NCI-H2081 treated with DMSO at 0.1 percent for 48 hours (cell line): ENCODE data around the gene F12.

ENCODE experiments used
- DNase-seq: peaks from one replicate; lab custom pipeline; 2025; lab: John Stamatoyannopoulos, UW

Gene F12

DNA sequence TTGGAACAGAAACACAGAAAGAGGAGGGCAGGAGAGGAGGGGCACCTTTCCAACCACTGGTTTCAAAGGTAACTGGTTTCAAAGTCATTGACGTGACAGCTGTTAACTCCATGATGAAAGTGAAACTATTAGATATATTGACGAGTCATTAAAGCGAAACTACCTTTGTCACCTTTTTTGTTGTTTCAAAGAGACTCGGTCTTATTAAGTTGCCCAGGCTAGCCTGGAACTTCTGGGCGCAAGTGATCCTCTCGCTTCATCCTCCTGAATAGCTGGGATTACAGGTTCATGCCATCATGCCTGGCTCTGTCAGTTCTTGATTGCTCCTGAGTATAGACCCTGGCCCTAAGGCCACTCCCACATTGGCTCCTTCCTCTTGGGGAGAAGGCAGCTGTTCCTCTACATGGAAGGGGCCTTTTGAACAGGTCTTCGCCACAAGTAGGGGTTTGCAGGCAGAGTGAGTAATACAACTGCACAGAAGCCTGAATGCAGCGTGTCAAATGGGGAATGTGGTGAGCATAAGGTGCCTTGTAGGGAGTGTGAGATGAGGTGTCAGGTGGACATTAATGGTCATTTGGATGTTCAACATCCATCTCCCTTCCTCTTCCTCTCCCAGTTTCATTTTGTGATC lies 3.4 kb upstream of the F12 start:
- DNase-seq: no peak

DNA sequence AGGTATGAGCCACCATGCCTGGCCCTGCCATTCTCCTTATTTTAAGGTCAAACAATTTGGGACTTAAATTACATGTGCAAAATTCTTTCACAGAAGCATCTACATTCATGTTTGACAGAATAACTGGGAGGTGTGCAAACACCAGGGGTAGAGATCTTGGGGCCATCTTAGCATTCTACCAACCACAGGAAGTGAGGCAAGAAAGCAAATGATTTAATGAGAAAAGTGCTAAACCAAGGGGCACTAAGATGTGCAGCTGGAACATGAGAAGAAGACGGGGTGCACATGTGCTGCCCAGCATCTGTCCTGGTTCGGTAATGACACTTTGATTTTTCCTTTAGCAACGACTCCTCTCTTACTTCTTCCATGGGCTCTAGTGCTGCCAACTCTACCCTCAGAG lies 1.2 kb upstream of the F12 start:
- no peak for DNase-seq

DNA sequence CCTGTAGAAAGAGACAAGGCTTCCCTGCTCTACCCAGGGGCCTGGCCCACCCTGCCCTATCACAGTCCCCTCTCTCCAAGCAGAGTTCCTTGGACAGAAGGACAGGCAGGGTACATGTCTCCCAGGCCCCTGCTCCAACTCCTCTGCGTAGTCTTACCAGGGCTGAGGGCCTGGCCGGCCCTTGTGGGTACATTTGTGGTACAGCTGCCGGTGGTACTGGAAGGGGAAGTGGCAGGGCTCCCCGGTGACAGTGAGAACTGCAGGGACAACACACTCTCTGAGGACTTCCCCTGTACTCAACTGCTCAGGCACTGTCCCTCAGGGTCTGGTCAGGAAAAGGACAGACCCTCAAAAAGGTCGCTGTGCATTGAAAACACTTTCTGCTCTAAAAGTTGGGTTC lies 3.6 kb downstream of the F12 start:
- no peak for DNase-seq

DNA sequence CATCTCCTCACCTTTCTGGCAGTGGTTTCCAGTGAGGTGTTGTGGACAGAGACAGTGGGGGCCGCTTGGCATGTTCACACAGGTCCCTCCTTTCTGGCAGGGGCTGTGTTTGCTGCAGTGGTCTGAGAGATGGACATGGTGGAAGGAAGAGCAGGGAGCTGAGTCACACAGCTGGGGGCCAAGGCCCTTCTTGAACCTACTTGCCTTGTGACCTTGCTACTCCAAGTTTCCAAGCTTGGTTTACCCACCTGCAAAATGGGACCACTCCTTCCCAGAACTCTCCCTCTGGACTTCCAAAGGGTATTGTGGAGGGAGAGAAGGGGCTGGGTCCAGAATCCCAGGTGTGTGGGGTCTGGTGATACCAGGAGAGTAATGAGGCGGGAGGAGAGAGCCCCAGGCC lies 4.1 kb downstream of the F12 start:
- DNase-seq: no peak

DNA sequence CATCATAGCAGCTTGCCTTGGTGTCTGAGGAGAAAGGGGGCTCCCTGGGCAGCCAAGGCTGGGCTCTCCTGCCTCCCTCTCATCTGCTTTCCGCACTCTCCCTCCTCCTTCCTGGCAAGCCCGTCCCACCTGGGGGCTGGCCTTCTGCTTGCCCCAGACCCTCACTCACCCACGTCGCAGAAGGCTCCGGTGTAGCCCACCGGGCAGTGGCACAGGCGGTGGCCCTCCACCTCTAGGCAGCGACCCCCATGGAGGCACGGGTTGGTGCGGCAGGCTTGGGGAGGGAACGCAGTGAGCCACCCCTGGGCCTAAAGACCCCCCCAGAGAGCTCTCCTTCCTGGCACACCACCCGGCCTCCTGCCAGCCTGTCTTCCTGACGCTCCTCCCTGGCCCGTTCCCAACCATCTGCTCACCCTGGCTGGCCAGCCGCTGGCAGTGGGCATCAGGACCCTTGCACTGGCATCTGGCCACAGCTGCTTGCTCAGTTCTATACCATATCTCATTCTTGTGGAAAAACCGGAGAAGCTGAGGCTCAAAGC lies 4.7 kb downstream of the F12 start:
- DNase-seq: no peak

DNA sequence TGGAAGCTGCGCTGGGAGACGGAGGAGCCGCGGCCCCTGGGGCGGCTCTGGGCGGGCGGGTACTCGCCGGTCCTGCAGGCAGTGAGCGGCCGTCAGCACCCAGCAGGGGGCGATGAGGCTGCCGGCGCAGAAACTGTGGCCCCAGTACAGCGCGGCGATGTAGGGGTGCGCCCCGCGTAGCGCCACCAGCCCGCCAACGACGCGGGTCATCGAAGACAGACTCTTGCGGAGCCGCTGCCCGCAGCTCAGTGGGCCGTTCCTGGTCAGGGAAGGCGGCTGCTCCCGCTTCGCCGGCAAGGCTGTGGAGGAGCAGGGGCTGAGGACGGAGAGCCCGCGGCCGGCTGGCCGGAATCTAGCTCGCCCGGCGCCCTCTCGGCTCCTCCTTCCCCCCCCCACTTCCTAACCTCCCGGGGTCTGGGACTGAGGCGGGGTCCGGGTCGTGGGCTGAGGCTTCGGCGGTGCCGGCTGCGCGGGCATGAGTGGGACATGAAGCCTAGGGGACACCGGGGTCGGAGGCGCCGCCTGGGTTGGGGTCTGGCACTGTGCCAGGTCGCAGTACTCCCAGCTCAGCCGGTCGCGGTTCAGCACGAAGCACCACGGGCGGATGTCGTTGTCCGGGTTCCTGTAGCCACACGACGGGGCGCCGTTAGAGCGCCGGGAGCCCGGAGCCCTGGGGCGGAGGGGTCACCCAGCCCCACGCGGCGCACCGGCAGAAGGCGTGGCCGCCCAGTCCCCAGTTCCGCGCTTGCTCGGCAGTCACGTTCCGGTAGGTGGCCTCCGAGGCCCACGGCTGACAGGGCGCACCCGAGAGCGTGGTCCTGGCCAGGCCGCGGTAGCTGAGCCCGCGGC lies 5.3 kb downstream of the F12 start:
- peak; percentile 36 for DNase-seq

DNA sequence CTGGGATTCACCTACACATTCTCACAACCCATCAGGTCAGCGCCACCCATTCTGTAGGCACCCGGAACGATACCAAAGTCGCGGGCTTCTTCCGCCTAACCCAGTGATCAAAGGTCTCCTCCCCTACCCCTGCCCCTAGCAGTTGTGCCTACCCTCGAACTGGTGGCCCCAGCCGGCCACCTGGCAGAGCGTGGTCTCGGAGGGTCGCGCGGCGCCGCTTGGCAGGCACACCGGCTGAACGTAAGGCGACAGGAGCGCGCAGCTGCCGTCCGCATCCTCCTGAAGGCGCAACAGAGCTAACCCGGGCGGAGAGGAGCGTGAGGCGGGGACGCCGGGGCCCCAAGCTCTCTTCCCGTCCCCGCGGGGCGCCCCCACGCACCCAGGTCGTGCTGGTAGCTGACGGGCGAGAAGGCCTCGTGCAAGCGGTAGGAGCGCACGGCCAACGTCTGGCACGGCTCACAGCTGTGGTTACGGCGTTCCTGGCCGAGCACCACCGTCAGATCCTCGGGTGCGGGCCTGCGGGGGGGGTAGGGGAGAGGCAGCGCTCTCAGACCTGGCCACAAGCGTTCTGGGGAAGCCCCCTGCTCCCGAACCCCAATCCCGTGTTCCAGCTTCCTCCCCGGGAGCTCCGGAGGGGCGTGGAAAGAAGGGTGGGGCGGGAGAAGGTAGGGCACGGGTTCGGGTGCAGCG lies 6.1 kb downstream of the F12 start:
- DNase-seq: no peak

DNA sequence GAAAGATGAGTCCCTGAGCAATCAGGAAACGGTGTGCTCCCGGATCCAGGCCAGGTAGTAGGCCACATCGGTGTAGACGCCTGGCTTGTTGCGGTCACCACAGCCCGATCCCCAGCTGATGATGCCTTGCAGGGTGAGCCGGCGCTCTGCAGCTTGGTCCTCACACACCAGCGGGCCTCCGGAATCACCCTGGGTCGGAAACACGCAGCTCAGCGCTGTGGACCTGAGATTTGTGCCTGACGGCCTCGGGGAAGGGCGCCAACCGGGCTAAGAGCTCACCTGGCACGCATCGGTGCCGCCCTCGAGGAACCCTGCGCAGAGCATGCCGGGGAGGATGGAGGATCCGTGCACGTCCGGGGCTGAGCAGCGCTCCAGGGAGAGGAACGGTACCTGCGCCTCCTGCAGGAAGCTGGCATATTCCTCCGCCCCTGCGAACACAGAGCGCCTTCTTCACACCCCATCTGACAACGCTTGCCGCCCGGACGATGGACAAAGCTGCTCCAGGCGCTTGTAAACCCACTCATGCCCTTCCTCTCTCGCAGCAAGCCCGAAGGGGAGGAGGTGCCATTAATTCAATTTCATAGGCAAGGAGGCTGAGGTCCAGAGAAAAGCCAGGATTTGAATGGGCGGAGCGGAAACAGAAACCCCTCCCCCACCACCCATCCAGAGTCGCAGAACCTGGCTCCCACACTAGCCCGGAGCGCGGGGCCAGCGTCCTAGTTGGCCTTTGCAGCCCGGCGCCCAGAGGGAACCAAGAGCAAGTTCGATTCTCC lies 6.9 kb downstream of the F12 start:
- DNase-seq: peak; percentile 76

DNA sequence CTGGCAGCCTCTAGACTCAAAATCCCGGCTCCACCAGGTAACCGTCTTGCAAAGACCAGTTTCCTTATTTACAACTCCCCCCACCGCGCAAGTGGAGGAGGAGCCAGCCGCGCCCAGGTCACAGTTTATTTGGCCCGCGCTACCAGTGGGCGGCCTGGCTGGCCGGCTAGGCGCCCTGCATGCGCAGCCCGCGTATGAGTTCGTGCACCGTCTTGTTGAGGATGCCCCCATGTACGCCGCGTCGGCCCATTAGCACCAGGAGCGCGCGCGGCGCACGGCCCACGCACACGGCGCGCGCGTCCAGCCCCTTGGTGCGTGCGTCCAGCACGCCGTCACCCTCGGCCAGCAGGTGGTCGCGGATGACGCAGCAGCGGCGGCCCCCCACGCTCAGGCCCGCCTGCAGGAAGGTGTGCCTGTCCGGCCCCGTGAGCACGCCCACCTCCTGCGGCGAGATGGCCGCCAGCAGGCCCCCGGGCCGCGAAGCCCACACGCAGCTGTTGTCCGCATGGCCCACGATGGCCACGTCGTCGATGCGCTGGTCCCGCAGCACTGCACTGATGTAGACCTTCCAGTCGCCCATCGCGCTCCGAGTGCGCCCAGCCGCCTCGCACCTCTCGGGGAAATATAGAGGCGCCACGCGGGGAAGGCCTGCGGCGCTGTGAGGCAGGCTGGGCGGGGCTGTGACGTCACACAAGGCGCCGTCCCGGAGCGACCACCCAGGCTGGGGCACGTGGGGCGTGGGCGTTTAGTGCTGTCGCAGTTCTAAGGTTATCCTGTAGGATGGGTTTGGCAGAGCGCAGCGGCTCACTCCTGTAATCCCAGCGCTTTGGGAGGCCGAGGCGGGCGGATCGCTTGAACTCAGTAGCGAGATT lies 9.1 kb downstream of the F12 start, which contains the start of gene PFN3:
Gene PFN3 (minus strand): TSS at position 665 of the 872 bp plus-strand sequence. CDS start 85 bp downstream, at position 580.
- DNase-seq: no peak

DNA sequence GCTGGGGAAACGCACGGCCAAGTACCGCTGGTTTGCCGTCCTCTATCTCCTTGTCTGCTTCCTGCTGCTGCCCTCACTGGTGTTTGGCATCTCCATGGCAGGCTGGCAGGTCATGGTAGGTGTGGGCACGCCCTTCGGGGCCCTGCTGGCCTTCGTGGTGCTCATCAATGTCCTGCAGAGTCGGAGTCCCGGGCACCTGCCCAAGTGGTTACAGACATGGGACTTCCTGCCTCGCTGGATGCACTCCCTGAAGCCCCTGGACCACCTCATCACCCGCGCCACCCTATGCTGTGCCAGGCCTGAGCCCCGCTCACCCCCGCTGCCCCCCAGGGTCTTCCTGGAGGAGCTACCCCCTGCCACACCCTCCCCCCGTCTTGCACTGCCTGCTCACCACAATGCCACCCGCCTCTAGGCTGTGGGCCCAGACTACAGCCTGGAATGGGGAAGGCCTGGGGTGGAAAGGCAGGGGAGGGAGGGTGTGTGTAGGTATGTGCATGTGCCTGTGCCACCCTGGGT lies 11.4 kb downstream of the F12 start:
- DNase-seq: no peak

DNA sequence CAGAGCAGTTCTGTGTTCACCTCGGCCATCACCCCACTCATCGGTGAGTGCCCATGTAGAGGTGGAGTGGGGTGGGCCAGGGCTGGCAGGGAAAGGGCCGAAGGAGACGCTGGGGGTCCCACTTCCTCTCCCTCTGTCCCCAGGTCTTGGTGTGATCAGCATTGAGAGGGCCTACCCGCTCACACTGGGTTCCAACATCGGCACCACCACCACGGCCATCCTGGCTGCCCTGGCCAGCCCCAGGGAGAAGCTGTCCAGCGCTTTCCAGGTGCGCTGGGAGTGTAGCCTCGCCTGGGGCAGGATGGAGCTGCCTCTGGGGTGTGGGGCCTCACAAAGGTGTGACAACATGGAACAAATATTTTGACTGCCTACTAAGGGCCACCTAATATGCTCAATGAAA lies 12.6 kb downstream of the F12 start:
- no peak for DNase-seq

DNA sequence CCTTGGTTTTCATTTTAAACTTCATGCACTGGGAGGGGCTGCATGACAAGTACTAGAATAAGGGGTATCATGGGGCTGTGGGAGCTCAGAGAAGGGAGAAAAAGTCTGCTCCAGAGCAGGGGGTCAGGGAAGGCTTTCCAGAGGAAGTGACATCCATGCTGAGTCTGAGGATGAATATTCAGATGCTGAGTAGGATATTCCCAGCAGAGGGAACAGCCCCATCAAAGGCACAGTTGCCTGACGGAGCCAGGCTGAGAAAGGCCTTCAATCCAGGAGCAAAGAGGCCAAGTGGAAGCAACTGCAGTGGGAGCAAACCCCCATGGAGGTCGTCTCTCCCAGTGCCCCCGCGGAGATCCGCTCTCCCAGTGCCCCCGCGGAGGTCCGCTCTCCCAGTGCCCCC lies 13.3 kb downstream of the F12 start:
- DNase-seq: no peak

DNA sequence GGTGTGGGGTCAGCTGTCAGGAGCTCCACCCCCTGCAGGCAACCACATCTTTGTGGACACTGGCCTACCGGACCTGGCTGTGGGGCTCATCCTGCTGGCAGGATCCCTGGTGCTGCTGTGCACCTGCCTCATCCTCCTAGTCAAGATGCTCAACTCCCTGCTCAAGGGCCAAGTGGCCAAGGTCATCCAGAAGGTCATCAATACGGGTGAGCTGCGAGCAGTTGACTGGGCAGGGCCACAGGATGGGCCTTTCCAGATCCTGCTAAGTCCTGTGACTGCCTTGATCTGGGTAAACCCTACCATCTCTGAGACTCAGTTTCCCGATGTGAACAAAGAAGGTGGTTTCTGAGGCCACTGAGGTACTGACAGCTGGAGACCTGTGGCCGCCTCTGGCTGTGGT lies 15.4 kb downstream of the F12 start:
- no peak for DNase-seq

DNA sequence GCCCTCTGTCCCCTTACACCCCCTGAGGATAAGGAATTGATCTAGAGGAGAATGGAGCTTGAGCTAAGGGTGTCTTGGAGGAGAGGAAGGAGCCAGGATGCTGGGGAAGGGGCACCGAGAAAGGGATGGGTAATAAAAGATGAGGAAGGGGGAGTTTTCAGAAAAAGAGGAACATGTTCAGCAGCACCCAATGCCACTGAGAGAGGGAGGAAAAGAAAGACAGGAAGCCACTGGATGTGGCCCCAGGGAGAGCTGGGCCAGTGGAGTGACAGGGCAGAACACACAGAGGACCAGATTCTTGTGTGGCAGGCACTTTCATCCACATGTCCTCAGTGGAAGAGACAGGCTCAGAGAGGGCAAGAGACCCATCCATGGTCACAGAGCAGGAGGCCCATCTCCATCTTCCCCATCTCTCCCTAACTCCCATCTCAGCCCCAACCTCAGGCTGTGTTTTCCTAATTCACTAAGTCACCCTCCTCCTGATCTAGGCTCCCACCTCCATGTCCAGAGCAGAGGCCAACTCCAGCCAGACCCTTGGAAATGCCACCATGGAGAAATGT lies 16.1 kb downstream of the F12 start:
- no peak for DNase-seq

DNA sequence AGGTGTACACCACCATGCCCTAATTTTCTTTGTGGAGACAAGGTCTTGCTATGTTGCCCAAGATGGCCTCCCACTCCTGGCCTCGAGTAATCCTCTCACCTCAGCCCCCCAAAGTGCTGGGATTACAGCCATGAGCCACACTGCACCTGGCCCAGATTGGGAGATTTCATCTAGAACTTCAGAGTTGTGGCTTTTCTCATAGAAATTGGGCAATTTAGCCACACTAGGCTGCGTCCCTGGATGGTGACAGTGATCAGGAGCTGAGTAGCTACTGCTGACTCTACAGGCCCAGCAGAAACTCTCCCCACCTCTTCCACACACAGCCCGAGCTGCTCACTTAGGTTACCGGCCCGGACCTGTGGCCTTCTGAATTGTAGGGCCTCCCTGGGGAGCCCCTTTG lies 16.6 kb downstream of the F12 start:
- DNase-seq: no peak

DNA sequence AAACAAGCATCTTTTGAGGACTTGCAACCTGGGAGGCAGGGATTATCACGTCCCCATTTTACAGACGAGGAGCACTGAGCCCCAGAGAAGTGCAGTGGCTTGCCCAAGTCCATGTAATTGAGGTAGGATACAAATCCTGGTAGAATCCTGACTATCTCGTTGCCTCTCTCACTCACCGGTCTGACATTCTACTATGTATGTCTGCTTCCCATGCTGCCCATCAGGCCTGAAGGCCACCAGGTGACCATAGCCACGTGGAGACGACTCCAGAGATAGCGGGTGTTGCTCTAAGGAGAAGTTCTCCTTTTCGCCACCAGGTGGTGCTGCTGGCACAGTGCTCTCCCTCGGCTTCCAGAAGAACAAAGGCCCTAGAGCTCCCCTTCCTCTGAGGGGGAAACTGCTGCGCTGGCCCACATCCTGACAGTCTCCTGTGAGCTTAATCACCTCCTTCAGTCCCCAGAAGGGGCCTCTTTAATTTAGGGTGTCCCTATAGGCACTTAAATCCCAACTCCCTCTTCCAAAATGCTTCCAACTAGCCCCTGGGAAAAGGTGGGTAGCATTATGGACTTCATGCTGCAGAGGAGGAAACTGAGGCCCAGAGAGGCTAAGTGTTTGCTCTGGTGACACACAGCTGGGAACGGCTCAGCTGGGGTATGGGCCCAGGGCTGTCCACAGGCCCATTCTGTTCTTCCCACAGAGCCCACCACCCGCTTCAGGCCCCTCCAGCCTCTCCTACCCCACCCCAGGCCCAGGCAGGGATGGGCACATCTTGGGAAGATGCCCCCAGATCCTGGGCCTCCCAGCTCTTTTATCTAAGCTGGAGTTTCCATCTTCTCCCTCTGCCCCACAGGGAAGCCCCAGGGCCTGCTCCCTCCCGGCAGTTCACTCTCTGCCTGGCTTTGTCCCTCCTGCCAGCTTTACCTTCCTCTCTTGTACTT lies 18.7 kb downstream of the F12 start:
- peak; percentile 63 for DNase-seq

DNA sequence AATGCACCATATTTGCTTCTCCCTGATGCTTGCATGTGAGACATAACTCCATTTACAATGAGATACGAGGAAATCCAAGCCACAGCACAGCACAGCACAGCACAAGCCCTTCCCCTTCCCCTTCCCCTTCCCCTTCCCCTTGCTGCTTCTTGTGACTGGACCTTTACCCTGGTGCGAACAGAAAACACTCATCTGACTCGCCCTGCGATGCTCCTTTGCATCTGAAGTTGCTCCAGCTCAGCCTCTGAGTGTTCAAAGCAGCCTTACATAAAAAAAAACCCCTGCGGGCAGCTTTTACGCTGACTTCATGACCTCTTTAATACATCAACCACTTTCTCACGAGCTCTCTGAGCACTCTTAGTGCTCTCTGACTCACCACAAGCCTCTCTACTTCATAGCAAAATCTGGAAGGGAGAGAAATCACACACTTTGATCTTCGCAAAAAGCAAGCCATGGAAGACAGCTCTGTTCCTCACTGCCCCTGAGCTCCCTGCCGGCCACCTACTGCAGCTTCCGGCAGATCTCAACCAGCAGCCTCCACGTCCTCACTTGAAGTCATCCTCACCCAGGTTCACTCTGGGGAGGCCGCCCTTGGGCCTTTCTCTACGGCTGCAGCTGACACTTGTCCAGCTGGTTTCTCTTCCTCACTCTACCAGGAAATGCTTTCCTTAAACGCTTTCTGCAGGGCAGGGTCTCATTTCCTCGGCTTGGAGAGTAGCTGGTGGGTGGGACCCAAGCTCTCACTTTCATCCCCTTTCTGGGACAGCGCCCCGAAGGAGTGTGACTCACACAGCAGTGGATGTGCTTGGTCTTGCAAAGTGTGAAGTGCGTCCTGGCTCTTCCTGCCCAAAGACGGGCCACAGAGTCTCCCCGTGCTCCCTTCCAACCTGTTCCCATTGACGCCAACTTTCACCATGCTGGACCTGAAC lies 19.9 kb downstream of the F12 start:
- no peak for DNase-seq

DNA sequence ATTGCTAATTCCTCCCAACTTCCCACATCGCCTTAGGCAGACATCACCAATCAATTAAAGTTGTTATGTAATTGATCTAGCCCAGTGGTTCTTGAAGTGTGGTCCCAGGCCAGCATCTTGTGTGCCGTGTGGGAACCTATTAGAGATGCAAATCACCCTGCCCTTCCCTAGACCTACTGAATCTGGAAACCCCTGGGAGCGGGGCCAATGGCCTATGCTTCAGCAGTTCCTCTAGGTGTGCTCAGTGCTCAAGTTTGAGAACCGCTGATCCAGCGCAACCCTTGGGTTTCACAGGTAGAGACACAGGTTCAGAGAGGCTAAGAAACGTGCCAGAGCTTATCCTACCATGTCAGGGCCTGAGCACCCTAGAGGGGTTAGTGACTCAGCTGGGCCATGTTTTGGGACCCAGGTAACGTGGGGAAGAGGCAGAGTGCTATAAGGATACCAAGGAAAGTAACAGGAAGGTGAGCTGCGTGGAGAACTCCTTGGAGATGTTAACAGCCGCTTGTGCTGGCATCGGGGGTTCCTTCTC lies 20.8 kb downstream of the F12 start:
- DNase-seq: no peak
